SW480 (cell line): Measurements from ENCODE around the gene OR4C15.

Experiments used
- DNase-seq: peaks from one replicate; pipeline ENCODE4 v3.0.0-alpha.2; 2016; ENCODE audit warnings: low spot score

Gene OR4C15

GRCh38 chr11:55554169-55554568 lies at the start of gene OR4C15:
Gene OR4C15, plus strand, starts transcription at chr11:55554469. Its CDS starts 0 bp downstream, at chr11:55554469.
- no peak for DNase-seq

DNA sequence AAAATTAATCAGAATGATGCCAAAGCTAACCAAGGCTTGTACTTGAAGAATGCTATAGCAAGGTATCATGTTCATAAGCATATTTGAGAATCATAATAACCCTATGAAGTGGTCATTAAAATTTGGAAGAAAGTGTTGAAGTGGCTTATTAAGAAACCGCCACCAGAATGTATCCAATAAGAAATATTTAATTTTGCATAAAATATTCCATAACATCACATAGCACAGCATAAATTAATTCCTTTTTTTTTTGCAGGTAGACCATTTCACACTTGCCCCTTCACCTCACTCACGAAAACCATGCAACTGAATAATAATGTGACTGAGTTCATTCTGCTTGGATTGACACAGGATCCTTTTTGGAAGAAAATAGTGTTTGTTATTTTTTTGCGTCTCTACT lies 17.6 kb downstream of the OR4C15 start, which contains the start of gene OR4C16:
TSS of gene OR4C16 (plus strand) at position 301 of the 400 bp plus-strand sequence. CDS start at position 301, 0 bp downstream.
- DNase-seq: no peak

GRCh38 chr11:55572548-55572947 lies 18.3 kb downstream of the OR4C15 start:
- no peak for DNase-seq
